Activated CD8-positive, alpha-beta memory T cell treated with anti-CD3 and anti-CD28 coated beads, Interleukin-2, amount 10 ng/mL, durations not matched to agents 7 days and 5 days (primary cell): ENCODE results near the gene SLFN11. TPM values are rescaled to one million over a fixed set of nuclear protein-coding genes. Genes with fewer than 3 reads are reported as not detected.
"Not testable (repeated sequence)": the region's sequence is repeated elsewhere in the genome, so short reads cannot be mapped to it uniquely, and the experiment has no call there.

Experiments
- ATAC-seq: fragments of 150-1000 bp; cut with Tn5 transposase; one replicate; pipeline ENCODE4 v1.10.0; 2021; ENCODE audit warnings: moderate library complexity
- CTCF ChIA-PET: fragments of 350-600 bp; sonication (Branson Sonifier 250); formaldehyde crosslinking; loops from one replicate; lab custom pipeline; 2021; ENCODE audit warnings: antibody characterized with exemption; lab: Charles Lee
- DNase-seq: peaks from one replicate; pipeline ENCODE4 v3.0.0-alpha.2; 2020
- H3K27ac Mint-ChIP-seq: one replicate; pipeline ENCODE4 v1.8.0; 2021; ENCODE audit warnings: mild to moderate bottlenecking, mixed read lengths
- H3K27me3 Mint-ChIP-seq: one replicate; pipeline ENCODE4 v1.8.0; 2021; ENCODE audit warnings: mixed read lengths
- H3K36me3 Mint-ChIP-seq: one replicate; pipeline ENCODE4 v1.8.0; 2021; ENCODE audit warnings: mild to moderate bottlenecking, mixed read lengths
- H3K4me1 Mint-ChIP-seq: one replicate; pipeline ENCODE4 v1.8.0; 2021; ENCODE audit warnings: mixed read lengths
- H3K4me3 Mint-ChIP-seq: one replicate; pipeline ENCODE4 v1.8.0; 2021; ENCODE audit warnings: mild to moderate bottlenecking, moderate library complexity, mixed read lengths
- H3K9me3 Mint-ChIP-seq: one replicate; pipeline ENCODE4 v1.8.0; 2022; ENCODE audit warnings: low read depth, mixed read lengths
- total RNA-seq, 2 experiments: library from RNA; stranded (reverse); gene quantifications; one replicate each; pipeline ENCODE4 v1.2.3, GENCODE V29; 2021

SLFN11 gene, protein sequence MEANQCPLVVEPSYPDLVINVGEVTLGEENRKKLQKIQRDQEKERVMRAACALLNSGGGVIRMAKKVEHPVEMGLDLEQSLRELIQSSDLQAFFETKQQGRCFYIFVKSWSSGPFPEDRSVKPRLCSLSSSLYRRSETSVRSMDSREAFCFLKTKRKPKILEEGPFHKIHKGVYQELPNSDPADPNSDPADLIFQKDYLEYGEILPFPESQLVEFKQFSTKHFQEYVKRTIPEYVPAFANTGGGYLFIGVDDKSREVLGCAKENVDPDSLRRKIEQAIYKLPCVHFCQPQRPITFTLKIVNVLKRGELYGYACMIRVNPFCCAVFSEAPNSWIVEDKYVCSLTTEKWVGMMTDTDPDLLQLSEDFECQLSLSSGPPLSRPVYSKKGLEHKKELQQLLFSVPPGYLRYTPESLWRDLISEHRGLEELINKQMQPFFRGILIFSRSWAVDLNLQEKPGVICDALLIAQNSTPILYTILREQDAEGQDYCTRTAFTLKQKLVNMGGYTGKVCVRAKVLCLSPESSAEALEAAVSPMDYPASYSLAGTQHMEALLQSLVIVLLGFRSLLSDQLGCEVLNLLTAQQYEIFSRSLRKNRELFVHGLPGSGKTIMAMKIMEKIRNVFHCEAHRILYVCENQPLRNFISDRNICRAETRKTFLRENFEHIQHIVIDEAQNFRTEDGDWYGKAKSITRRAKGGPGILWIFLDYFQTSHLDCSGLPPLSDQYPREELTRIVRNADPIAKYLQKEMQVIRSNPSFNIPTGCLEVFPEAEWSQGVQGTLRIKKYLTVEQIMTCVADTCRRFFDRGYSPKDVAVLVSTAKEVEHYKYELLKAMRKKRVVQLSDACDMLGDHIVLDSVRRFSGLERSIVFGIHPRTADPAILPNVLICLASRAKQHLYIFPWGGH
- 10 to 100 TPM; 65.6 to 73.3 TPM for total RNA-seq

DNA sequence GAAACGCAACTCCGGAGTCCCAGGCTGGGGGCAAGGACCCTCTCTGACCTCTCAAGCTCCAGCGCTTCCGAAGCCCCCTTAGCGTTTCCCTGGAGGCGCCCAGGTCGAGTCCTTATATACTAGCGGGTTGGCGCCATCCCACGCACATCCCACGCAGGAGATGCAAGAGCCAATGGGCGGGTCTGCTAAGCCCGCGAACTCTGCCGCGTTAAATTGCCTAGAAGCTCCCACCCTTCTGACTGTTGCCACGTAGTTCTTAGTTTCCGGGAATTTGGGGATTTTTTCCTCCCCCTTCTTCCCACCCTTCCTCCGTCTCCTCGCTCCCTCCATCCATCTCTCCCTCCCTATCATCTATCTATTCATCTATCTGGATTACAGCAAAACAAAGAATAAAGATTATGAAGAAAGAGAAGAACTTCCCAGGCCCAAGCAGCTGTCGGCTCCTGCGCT lies at the start of gene SLFN11:
TSS of gene SLFN11 (minus strand) at position 88 of the 450 bp plus-strand sequence. CDS start 9,814 bp downstream, outside the sequence.
- H3K4me1 Mint-ChIP-seq: peaks cover 56% of the 10 kb centered on the region
- peaks cover 5% of the 10 kb centered on the region for H3K9me3 Mint-ChIP-seq
- peak; percentile 92 for DNase-seq
- peak; percentile 84 for ATAC-seq
- H3K27me3 Mint-ChIP-seq: no peaks in the 10 kb centered on the region
- CTCF ChIA-PET: interaction anchor here (0.8 to 2.0 kb wide), 5 partner anchors 60 to 166 kb away, joined by 3 to 5 read pairs (median 4); partner anchors contain the start of gene SLFN12L
- H3K4me3 Mint-ChIP-seq: peak within 1 kb of the TSS; percentile 96
- peaks cover 38% of the 10 kb centered on the region for H3K36me3 Mint-ChIP-seq
- peak within 1 kb of the TSS; percentile 99 for H3K27ac Mint-ChIP-seq

DNA sequence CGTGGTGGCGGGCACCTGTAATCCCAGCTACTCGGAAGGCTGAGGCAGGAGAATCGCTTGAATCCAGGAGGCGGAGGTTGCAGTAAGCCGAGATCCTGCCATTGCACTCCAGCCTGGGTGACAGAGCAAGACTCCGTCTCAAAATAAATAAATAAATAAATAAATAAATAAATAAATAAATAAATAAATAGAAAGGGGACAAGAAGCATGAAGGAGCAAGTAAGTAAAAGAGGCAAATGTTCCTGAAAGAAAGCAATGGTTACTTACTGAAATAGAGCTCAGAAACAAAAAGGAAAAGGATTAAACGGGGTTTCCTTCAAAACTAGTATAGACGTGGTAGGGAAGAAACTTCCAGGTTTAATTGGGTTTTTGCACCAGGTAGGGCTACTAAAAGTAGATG lies 47.6 kb upstream of the SLFN11 start:
- ATAC-seq, H3K4me1 Mint-ChIP-seq, H3K4me3 Mint-ChIP-seq, H3K9me3 Mint-ChIP-seq, H3K27ac Mint-ChIP-seq, DNase-seq, H3K27me3 Mint-ChIP-seq: not testable (repeated sequence)
- CTCF ChIA-PET: interaction anchor here (0.7 kb wide), 1 partner anchor 78 kb away, joined by 3 read pairs; no protein-coding TSS in a partner anchor
- H3K36me3 Mint-ChIP-seq: peaks cover 55% of the 10 kb centered on the region

DNA sequence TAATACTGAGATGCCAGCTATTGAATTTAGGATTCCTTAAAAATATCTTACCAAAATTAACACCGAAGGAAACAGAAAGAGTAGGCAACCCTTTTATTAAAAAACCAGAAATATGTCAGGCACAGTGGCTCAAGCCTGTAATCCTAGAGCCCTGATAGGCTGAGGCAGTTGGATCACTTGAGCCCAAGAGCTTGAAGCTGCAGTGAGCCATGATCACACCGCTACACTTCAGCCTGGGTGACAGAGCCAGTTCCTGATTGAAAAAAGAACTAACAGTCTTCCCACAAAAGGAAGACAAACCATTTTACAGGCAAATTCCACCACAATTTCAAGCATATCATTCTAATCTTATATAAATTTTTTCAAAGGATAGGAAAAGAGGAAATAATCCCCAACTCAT lies 43.2 kb upstream of the SLFN11 start:
- no peaks in the 10 kb centered on the region for H3K27me3 Mint-ChIP-seq
- no peak overlapping the region for H3K4me3 Mint-ChIP-seq
- ATAC-seq (no peak), DNase-seq (no peak)
- CTCF ChIA-PET: no interaction called here
- H3K27ac Mint-ChIP-seq: no peak overlapping the region
- peaks cover 70% of the 10 kb centered on the region for H3K36me3 Mint-ChIP-seq
- H3K9me3 Mint-ChIP-seq: peaks cover 12% of the 10 kb centered on the region
- H3K4me1 Mint-ChIP-seq: no peaks in the 10 kb centered on the region

DNA sequence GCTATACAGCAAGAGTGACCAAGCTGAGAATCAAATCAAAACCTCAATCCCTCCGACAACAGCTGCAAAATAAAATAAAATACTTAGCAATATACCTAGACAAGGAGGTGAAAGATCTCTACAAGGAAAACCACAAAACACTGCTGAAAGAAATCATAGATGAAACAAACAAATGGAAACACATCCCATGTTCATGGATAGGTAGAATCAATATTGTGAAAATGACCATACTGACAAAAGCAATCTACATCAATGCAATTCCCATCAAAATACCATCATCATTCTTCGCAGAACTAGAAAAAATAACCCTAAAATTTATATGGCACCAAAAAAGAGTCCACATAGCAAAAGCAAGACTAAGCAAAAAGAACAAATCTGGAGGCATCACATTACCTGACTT lies 41.3 kb upstream of the SLFN11 start:
- H3K27ac Mint-ChIP-seq, H3K4me1 Mint-ChIP-seq, H3K4me3 Mint-ChIP-seq, DNase-seq, H3K27me3 Mint-ChIP-seq, ATAC-seq: not testable (repeated sequence)
- H3K9me3 Mint-ChIP-seq: peaks cover 12% of the 10 kb centered on the region
- CTCF ChIA-PET: interaction anchor here (1.3 kb wide), 1 partner anchor 13 kb away, joined by 3 read pairs; no protein-coding TSS in a partner anchor
- peaks cover 77% of the 10 kb centered on the region for H3K36me3 Mint-ChIP-seq

DNA sequence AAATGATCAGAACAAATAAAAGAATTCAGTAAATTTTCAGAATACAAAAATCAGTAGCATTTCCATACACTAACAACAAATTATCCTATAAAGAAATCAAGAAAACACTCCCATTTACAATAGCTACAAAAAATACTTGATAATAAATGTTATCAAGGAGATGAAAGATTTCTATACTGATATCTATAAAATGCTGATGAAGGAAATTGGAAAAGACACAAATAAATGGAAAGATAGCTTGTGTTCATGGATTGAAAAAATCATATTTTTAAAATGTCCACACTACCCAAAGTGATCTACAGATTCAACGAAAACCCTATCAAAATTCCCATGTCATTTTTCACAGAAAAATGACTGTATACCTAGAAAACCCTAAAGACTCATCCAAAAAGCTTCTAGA lies 40.8 kb upstream of the SLFN11 start:
- Mint-ChIP-seq H3K27ac (no peak overlapping the region), H3K4me3 (no peak overlapping the region), H3K4me1 (no peaks in the 10 kb centered on the region), H3K9me3 (peaks cover 12% of the 10 kb centered on the region), H3K27me3 (no peaks in the 10 kb centered on the region), H3K36me3 (peaks cover 77% of the 10 kb centered on the region)
- DNase-seq (no peak), ATAC-seq (no peak)
- CTCF ChIA-PET: interaction anchor here (1.3 kb wide), 1 partner anchor 12 kb away, joined by 3 read pairs; no protein-coding TSS in a partner anchor

DNA sequence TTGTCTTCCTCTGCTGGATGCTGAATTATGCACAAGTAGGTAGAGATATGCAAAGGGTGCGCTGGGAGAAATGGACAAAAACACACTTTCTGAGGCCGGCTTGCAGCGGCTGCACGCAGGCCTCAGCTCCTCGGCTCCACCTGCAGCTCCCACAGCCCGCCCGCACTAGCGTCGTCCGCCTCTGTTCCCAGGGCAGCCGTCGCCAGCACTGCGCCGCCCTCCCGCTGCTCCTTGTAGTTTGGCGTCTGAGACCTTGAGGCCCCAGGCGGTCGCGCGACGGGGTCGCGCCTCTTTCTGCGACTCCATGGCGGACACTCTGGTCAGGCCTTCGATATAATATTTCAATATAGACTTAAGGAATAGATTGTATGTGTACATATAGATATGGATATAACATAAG lies 34.1 kb upstream of the SLFN11 start:
- CTCF ChIA-PET: no interaction called here
- no peak for DNase-seq
- Mint-ChIP-seq H3K36me3 (peaks cover 52% of the 10 kb centered on the region), H3K9me3 (no peaks in the 10 kb centered on the region), H3K4me3 (no peak overlapping the region), H3K27me3 (no peaks in the 10 kb centered on the region), H3K27ac (no peak overlapping the region), H3K4me1 (no peaks in the 10 kb centered on the region)
- no peak for ATAC-seq

DNA sequence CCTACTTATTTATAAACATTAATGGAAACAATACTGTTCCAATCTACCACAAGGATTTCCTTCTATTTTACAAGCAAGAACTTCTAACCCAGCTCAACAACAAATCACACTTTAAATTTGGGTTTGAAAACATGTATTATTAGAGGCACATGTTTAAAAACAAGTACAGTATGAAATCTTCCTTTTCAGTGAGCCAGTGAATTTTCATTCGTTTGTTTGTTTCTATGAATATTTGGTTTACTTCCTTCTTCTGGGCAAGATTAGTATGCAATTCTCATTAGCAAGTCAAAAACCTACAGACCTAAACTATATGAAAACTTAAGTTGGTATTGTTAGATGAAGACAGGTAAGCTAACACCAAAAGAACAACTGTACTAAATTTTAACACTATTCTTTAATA lies 33.1 kb upstream of the SLFN11 start:
- ATAC-seq (no peak), DNase-seq (no peak)
- Mint-ChIP-seq H3K4me3 (no peak overlapping the region), H3K4me1 (no peaks in the 10 kb centered on the region), H3K27me3 (no peaks in the 10 kb centered on the region), H3K27ac (no peak overlapping the region), H3K9me3 (no peaks in the 10 kb centered on the region), H3K36me3 (peaks cover 51% of the 10 kb centered on the region)
- CTCF ChIA-PET: no interaction called here

DNA sequence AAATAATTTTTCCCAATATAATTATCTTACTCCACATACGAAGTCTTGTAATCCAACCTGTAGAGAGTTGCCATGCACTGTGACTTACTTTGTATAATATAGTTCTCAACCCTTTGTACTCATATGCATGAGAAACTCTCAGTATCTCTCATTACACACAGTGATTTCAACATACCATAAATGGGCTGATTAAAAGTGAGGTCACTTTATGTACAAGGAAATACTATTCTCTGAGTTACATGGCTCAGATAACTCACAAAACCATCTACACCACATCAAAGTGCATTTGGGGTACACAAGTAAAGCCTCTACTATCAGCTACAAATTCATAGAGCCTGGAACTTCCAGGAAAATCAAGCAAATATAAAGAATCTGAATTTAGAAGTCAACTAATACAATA lies 30.9 kb upstream of the SLFN11 start:
- no peaks in the 10 kb centered on the region for H3K4me1 Mint-ChIP-seq
- DNase-seq (no peak), ATAC-seq (peak; percentile 23)
- no peak overlapping the region for H3K4me3 Mint-ChIP-seq
- no peaks in the 10 kb centered on the region for H3K27me3 Mint-ChIP-seq
- H3K9me3 Mint-ChIP-seq: peaks cover 3% of the 10 kb centered on the region
- H3K36me3 Mint-ChIP-seq: peaks cover 34% of the 10 kb centered on the region
- no peak overlapping the region for H3K27ac Mint-ChIP-seq
- CTCF ChIA-PET: no interaction called here

DNA sequence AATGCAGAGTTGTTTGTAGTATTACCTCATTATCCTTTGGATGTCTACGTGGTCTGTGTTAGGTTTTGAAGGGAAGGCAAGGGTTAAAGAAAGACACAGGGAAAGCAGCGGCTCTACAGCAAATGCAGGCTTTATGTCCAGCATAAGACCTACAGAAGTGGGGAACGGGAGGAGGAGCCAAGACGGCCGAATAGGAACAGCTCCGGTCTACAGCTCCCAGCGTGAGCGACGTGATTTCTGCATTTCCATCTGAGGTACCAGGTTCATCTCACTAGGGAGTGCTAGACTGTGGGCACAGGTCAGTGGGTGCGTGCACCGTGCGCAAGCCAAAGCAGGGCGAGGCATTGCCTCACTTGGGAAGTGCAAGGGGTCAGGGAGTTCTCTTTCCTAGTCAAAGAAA lies 20.4 kb upstream of the SLFN11 start:
- H3K4me3 Mint-ChIP-seq, DNase-seq, H3K36me3 Mint-ChIP-seq, H3K9me3 Mint-ChIP-seq, H3K4me1 Mint-ChIP-seq, ATAC-seq, CTCF ChIA-PET, H3K27me3 Mint-ChIP-seq, H3K27ac Mint-ChIP-seq: not testable (repeated sequence)

DNA sequence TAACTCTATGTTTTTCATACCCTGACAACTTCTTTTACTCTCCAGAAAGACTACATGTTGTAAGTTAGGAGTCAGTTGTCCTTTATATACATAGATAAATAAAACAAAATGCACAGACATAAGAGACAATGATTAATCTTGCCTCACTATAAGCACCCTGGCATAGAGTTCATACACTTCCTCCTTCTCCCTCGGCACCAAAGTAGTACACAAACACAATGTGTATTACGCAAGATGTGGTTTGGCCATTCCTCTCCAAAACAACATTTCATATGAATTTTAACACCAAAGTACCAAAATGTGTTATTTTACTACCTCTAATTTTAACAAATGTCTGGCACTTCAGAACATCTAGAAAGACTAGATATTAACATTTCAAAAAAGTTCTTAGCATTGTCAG lies 17.2 kb upstream of the SLFN11 start:
- no peak overlapping the region for H3K4me3 Mint-ChIP-seq
- peaks cover 3% of the 10 kb centered on the region for H3K27me3 Mint-ChIP-seq
- no peaks in the 10 kb centered on the region for H3K4me1 Mint-ChIP-seq
- peaks cover 6% of the 10 kb centered on the region for H3K9me3 Mint-ChIP-seq
- CTCF ChIA-PET: no interaction called here
- no peak overlapping the region for H3K27ac Mint-ChIP-seq
- DNase-seq (no peak), ATAC-seq (no peak)
- H3K36me3 Mint-ChIP-seq: peaks cover 8% of the 10 kb centered on the region

DNA sequence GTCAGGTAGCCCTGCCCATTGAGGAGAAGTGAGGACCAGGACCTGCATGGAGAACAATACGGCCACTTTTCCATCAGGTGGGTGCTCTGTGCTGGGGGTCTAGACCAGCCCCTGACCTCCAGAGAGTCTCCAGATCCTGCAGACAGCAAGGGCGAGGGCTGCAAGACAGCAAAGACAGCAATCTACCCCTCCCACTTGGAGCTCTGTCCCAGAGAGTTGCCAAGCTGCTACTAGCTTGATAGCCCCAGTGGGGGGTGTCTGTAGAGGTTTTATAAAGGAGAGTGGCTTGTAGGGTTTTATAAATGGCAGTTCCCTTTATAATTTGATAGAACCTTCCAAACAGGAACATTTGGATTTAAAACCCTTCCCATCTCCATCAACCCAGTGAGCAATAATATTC lies 16.7 kb upstream of the SLFN11 start:
- no peaks in the 10 kb centered on the region for H3K4me1 Mint-ChIP-seq
- CTCF ChIA-PET: no interaction called here

DNA sequence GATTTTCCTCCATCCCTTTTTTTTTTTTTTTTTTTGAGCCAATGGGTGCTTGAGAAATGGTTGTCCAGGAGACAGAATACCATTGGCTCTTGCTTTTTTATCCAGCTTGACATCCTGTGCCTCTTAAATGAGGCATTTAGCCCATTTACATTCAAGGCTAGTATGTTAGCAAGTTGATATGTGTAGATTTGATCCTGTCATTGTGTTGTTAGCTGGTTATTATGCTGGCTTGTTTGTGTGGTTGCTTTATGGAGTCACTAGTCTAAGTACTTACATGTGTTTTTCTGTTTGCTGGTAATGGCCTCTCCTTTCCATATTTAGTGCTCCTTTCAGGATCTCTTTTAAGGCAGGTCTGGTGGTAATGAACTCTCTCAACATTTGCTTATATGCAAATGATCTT lies 14.1 kb upstream of the SLFN11 start:
- DNase-seq (no peak), ATAC-seq (no peak)
- Mint-ChIP-seq H3K9me3 (peaks cover 12% of the 10 kb centered on the region), H3K4me3 (no peak overlapping the region), H3K36me3 (peaks cover 15% of the 10 kb centered on the region), H3K4me1 (no peaks in the 10 kb centered on the region), H3K27me3 (peaks cover 3% of the 10 kb centered on the region), H3K27ac (no peak overlapping the region)
- CTCF ChIA-PET: no interaction called here

More for the DNA sequence above, 16.7 kb upstream of the SLFN11 start:
- peaks cover 8% of the 10 kb centered on the region for H3K36me3 Mint-ChIP-seq
- no peak overlapping the region for H3K27ac Mint-ChIP-seq
- no peak overlapping the region for H3K4me3 Mint-ChIP-seq
- H3K27me3 Mint-ChIP-seq: peaks cover 3% of the 10 kb centered on the region
- H3K9me3 Mint-ChIP-seq: peaks cover 5% of the 10 kb centered on the region
- DNase-seq (no peak), ATAC-seq (no peak)

DNA sequence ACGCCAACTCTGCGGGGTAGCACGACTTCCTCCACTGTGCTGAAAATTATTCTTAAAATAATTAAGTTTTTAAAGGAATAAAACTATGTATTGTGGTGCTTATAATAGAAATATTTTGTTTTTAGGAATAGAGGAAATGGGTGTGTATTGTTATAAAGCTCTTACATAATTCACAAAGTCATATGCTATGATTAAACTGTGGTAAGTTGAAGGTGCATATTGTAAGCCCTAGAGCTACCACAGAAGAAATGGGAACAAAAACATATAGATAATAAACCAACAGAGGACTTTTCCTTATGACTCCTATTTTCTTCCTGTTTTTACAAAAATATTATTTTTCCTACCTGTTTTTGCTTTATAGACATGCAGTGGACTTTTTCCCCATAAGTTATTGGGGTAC lies 4.3 kb upstream of the SLFN11 start:
- H3K4me3 Mint-ChIP-seq: no peak overlapping the region
- DNase-seq (no peak), ATAC-seq (no peak)
- H3K4me1 Mint-ChIP-seq: peaks cover 20% of the 10 kb centered on the region
- peaks cover 6% of the 10 kb centered on the region for H3K36me3 Mint-ChIP-seq
- H3K27me3 Mint-ChIP-seq: no peaks in the 10 kb centered on the region
- no peak overlapping the region for H3K27ac Mint-ChIP-seq
- H3K9me3 Mint-ChIP-seq: peaks cover 4% of the 10 kb centered on the region
- CTCF ChIA-PET: interaction anchor here (0.6 kb wide), 1 partner anchor 205 kb away, joined by 3 read pairs; no protein-coding TSS in a partner anchor
